Activated T-helper 1 cell treated with Interleukin-2 at 50 U/mL for 16 hours (primary cell): ENCODE data around the gene RET.
"Not testable (repeated sequence)": the region's sequence is repeated elsewhere in the genome, so short reads cannot be mapped to it uniquely, and the experiment has no call there.

ENCODE experiments used
- DNase-seq: peaks from one replicate; pipeline ENCODE4 v3.0.0-alpha.2; 2020; ENCODE audit warnings: low read depth

Gene RET

GRCh38 chr10:43078175-43078985 lies 1.5 kb downstream of the RET start:
- no peak for DNase-seq

- no peak for DNase-seq
Measured at GRCh38 chr10:43078986-43079273, 2.1 kb downstream of the RET start.

GRCh38 chr10:43079856-43080255 lies 3.0 kb downstream of the RET start:
- no peak for DNase-seq

- DNase-seq, result no peak
Measured at GRCh38 chr10:43082087-43082486, 5.2 kb downstream of the RET start.

- no peak for DNase-seq
Measured at GRCh38 chr10:43082746-43083145, 5.9 kb downstream of the RET start.

GRCh38 chr10:43083764-43084163 lies 6.9 kb downstream of the RET start:
- no peak for DNase-seq

- no peak for DNase-seq
Measured at GRCh38 chr10:43084812-43085211, 7.9 kb downstream of the RET start.

GRCh38 chr10:43086321-43086942 lies 9.6 kb downstream of the RET start:
- DNase-seq, result no peak

GRCh38 chr10:43089519-43089918 lies 12.7 kb downstream of the RET start:
- no peak for DNase-seq

- no peak for DNase-seq
Measured at GRCh38 chr10:43090188-43090587, 13.3 kb downstream of the RET start.

- no peak for DNase-seq
Measured at GRCh38 chr10:43090664-43091063, 13.8 kb downstream of the RET start.

- DNase-seq, result no peak
Measured at GRCh38 chr10:43091846-43092245, 15.0 kb downstream of the RET start.

- DNase-seq, result no peak
Measured at GRCh38 chr10:43093423-43094076, 16.7 kb downstream of the RET start.

GRCh38 chr10:43094085-43094484 lies 17.2 kb downstream of the RET start:
- DNase-seq, result no peak

- not testable (repeated sequence) for DNase-seq
Measured at GRCh38 chr10:43099339-43099738, 22.5 kb downstream of the RET start.

- no peak for DNase-seq
Measured at GRCh38 chr10:43099928-43100327, 23.1 kb downstream of the RET start.

- no peak for DNase-seq
Measured at GRCh38 chr10:43100366-43100765, 23.5 kb downstream of the RET start.

GRCh38 chr10:43102063-43102828 lies 25.4 kb downstream of the RET start:
- DNase-seq, result no peak

- peak; percentile 60 for DNase-seq
Measured at GRCh38 chr10:43105102-43105955, 28.5 kb downstream of the RET start.

GRCh38 chr10:43105956-43106229 lies 29.0 kb downstream of the RET start:
- DNase-seq, result no peak

- DNase-seq, result no peak
Measured at GRCh38 chr10:43106256-43107091, 29.6 kb downstream of the RET start.
